Neural progenitor cell (in vitro differentiated cells): ENCODE results near the gene GDNF.

ENCODE experiments used
- CTCF ChIP-seq: fragments of 200-600 bp; sonication (generic); IDR thresholded peaks from 2 replicates; pipeline ENCODE4 v1.5.1; 2017; ENCODE audit warnings: antibody characterized with exemption, mild to moderate bottlenecking
- EZH2 ChIP-seq: fragments of 200-600 bp; sonication (generic); IDR thresholded peaks from 2 replicates; pipeline ENCODE4 v1.6.1; 2017; ENCODE audit warnings: antibody characterized with exemption, mild to moderate bottlenecking, moderate library complexity

GRCh38 chr5:37834542-37835379, 5.1 kb downstream of the GDNF start:
- TF ChIP-seq CTCF, result no peak
- TF ChIP-seq EZH2, result peak; percentile 49
